Measurements from ENCODE around the gene TRIM40. TPM values are rescaled to one million over a fixed set of nuclear protein-coding genes. Genes with fewer than 3 reads are reported as not detected.

TRIM40 gene
- total and polyA plus RNA-seq, 2 experiments from 2014 or later, result not detected

- Histone ChIP-seq H3K36me3 (ENCODE audit: insufficient read depth) (no peaks in the 10 kb centered on the region), H3K4me3 (no peak overlapping the region), H3K4me1 (ENCODE audit: insufficient read depth) (no peaks in the 10 kb centered on the region), H3K27me3 (ENCODE audit: insufficient read depth) (0 out of 2 replicates have a peak, but pooled peaks cover 11% of the 10 kb centered on the region), H3K4me2 (no peak overlapping the region), H3K27ac (ENCODE audit: low read depth) (no peak overlapping the region), H3K79me2 (replicated peaks; ENCODE audit: insufficient read depth) (no peaks in the 10 kb centered on the region), H2AFZ (no peak overlapping the region), H3F3A (replicated peaks; ENCODE audit: low read depth) (no peaks in the 10 kb centered on the region), H4K20me1 (replicated peaks; ENCODE audit: insufficient read depth) (no peaks in the 10 kb centered on the region), H3K9me2 (ENCODE audit: insufficient read depth) (no peaks in the 10 kb centered on the region)
- Mint-ChIP-seq H3K9me3 (no peaks in the 10 kb centered on the region), H3K27ac (no peak overlapping the region), H3K27me3 (ENCODE audit: insufficient read depth, low read depth, poor library complexity) (peaks cover 4% of the 10 kb centered on the region), H3K4me1 (no peaks in the 10 kb centered on the region), H3K36me3 (ENCODE audit: low read depth) (no peaks in the 10 kb centered on the region), H3K4me3 (no peak overlapping the region)
- ATAC-seq (no peak), DNase-seq (ENCODE audit: low spot score) (no peak)
- no peak for TF ChIP-seq ZNF462 (CRISPR knock-in tag; IDR thresholded peaks at IDR 0.05)
- no peak for TF ChIP-seq ZNF114 (CRISPR knock-in tag; IDR thresholded peaks at IDR 0.05)
- no peak for TF ChIP-seq CREB1 (CRISPR knock-in tag; IDR thresholded peaks at IDR 0.05; ENCODE audit: low read depth)
- no peak for TF ChIP-seq EZH2phosphoT487 (IDR thresholded peaks at IDR 0.05; ENCODE audit: unreplicated experiment)
- TF ChIP-seq ETS1 (IDR thresholded peaks at IDR 0.05), result no peak
- no peak for TF ChIP-seq STAT1 (IDR thresholded peaks at IDR 0.05; ENCODE audit: unreplicated experiment)
- no peak for TF ChIP-seq JUNB (IDR thresholded peaks at IDR 0.05; ENCODE audit: unreplicated experiment)
- no peak for TF ChIP-seq POLR2AphosphoS5 (IDR thresholded peaks at IDR 0.05; ENCODE audit: low read depth)
- TF ChIP-seq REST (IDR thresholded peaks at IDR 0.05; ENCODE audit: unreplicated experiment), result no peak
- TF ChIP-seq CTCF (conservative IDR thresholded peaks at IDR 0.05; ENCODE audit: low read depth in 2 of 2), result no peak
- no peak for TF ChIP-seq ZNF331 (CRISPR knock-in tag; IDR thresholded peaks at IDR 0.05; ENCODE audit: low read depth)
- TF ChIP-seq EZH2 (IDR thresholded peaks at IDR 0.05; ENCODE audit: low read depth, unreplicated experiment), result no peak
- TF ChIP-seq NANOG (IDR thresholded peaks at IDR 0.05; ENCODE audit: borderline replicate concordance), result no peak
Observed at GRCh38 chr6:30151580-30151979, 15.6 kb downstream of the TRIM40 start.
